H1 (cell line): ENCODE measurements around the gene PPP1R12A.

Source experiments
- ASH2L ChIP-seq: fragments of 200-600, 300-600 bp; sonication (generic); IDR thresholded peaks from one replicate; pipeline ENCODE4 v1.7.1; 2017; ENCODE audit warnings: low read length
- CREB1 ChIP-seq: IDR thresholded peaks from 2 replicates; pipeline ENCODE4 v1.6.1; 2012; ENCODE audit warnings: inconsistent platforms
- CTCF ChIP-seq, 3 experiments: IDR thresholded peaks; 1 replicate in 2 of 3; 2 replicates in 1 of 3; pipeline versions ENCODE4 v1.5.1 to v1.6.1; 2011; ENCODE audit warnings: low read length in 3 of 3, mild to moderate bottlenecking in 3 of 3, inconsistent platforms in 2 of 3, low read depth in 1 of 3, moderate library complexity in 1 of 3; ENCODE audit not compliant: insufficient read depth in 1 of 3; ENCODE audit errors: control extremely low read depth in 1 of 3
- EGR1 ChIP-seq: IDR thresholded peaks from 2 replicates; pipeline ENCODE4 v1.6.1; 2011; ENCODE audit warnings: low read depth, low read length, borderline replicate concordance
- EZH2 ChIP-seq: fragments of 200-600 bp; sonication (generic); IDR thresholded peaks from 2 replicates; pipeline ENCODE4 v1.7.1; 2012; ENCODE audit warnings: low read depth, mild to moderate bottlenecking, moderate library complexity, low read length, inconsistent platforms; ENCODE audit not compliant: severe bottlenecking
- PHF8 ChIP-seq: fragments of 200-600 bp; sonication (generic); conservative IDR thresholded peaks from 2 replicates; pipeline ENCODE4 v1.7.1; 2012; ENCODE audit warnings: low read depth, mild to moderate bottlenecking, inconsistent platforms, low read length, moderate library complexity
- POLR2A ChIP-seq, 2 experiments: IDR thresholded peaks; 1 replicate in 1 of 2; 2 replicates in 1 of 2; pipeline ENCODE4 v1.6.1; 2011; ENCODE audit warnings: low read depth in 2 of 2, low read length in 2 of 2, mild to moderate bottlenecking in 2 of 2; ENCODE audit errors: control extremely low read depth in 1 of 2
- POLR2AphosphoS5 ChIP-seq: IDR thresholded peaks from 2 replicates; pipeline ENCODE4 v1.6.1; 2011; ENCODE audit warnings: low read depth, low read length
- RAD21 ChIP-seq, 2 experiments: IDR thresholded peaks in 1 of 2; conservative IDR thresholded peaks in 1 of 2; 2 replicates each; pipeline ENCODE4 v1.6.1; 2011; ENCODE audit warnings: low read depth in 2 of 2, low read length in 2 of 2, improper control_type of control experiment in 1 of 2, inconsistent platforms in 1 of 2, mild to moderate bottlenecking in 1 of 2, moderate library complexity in 1 of 2
- RNF2 ChIP-seq: fragments of 200-900, 300-1000 bp; sonication (generic); IDR thresholded peaks from 2 replicates; pipeline ENCODE4 v1.7.1; 2016; ENCODE audit warnings: borderline replicate concordance, low read depth, mild to moderate bottlenecking, antibody characterized with exemption, low read length; ENCODE audit not compliant: poor library complexity, severe bottlenecking; ENCODE audit errors: missing control alignments
- SP1 ChIP-seq: IDR thresholded peaks from 2 replicates; pipeline ENCODE4 v1.6.1; 2011; ENCODE audit warnings: low read depth, low read length

GRCh38 chr12:79934281-79935020 is 446 bp downstream of the PPP1R12A start:
- TF ChIP-seq POLR2A (IDR thresholded peaks at IDR 0.05; ENCODE audit: control extremely low read depth in 1 of 2, low read depth in 2 of 2, low read length in 2 of 2) (no peak), CTCF (IDR thresholded peaks at IDR 0.05; ENCODE audit: control extremely low read depth in 1 of 3, insufficient read depth in 1 of 3, low read depth in 1 of 3, low read length in 3 of 3) (no peak), CREB1 (no peak), PHF8 (peak; percentile 61), SP1 (no peak), POLR2AphosphoS5 (peak; percentile 13), RNF2 (no peak), EGR1 (peak; percentile 97), RAD21 (IDR thresholded peaks at IDR 0.05 in 1 of 2, conservative IDR thresholded peaks at IDR 0.05 in 1 of 2; ENCODE audit: low read depth in 2 of 2, low read length in 2 of 2) (no peak), EZH2 (no peak), ASH2L (peak; percentile 62)
